BJ (cell line): ENCODE data around the gene WBP2. TPM values are rescaled to one million over a fixed set of nuclear protein-coding genes. Genes with fewer than 3 reads are reported as not detected.

ENCODE experiments used
- CTCF ChIA-PET: fragments of 350-600 bp; formaldehyde crosslinking; extraction: SDS; loops from one replicate; lab custom pipeline; 2021; ENCODE audit warnings: antibody characterized with exemption, inconsistent platforms; lab: Yijun Ruan, JAX
- POLR2A ChIA-PET: fragments of 300-600 bp; sonication (Branson Sonifier 250); formaldehyde crosslinking; extraction: SDS; loops from one replicate; lab custom pipeline; 2021; ENCODE audit warnings: antibody characterized with exemption; lab: Charles Lee
- DNase-seq: peaks from one replicate; pipeline ENCODE4 v3.0.0-alpha.2; 2011; ENCODE audit warnings: low read depth
- H3K27me3 ChIP-seq: 2 replicates; pipeline ENCODE4 v1.6.0; 2011; ENCODE audit warnings: low read length; ENCODE audit not compliant: control insufficient read depth, insufficient read depth
- H3K36me3 ChIP-seq: 2 replicates; pipeline ENCODE4 v1.5.1; 2011; ENCODE audit warnings: low read length; ENCODE audit not compliant: control insufficient read depth, insufficient read depth
- H3K4me3 ChIP-seq: 2 replicates; pipeline ENCODE4 v1.5.1; 2011; ENCODE audit warnings: low read depth, mild to moderate bottlenecking, control low read depth, low read length
- polyA plus RNA-seq: library from polyadenylated mRNA; depleted of rRNA; stranded (reverse); fragments of >200 nt; gene quantifications from 2 replicates; pipeline ENCODE4 v1.2.3, GENCODE V29; 2011
- TF ChIP-seq, protein P1 (sequence below): IDR thresholded peaks from 2 replicates; pipeline ENCODE4 v1.5.1; 2011; ENCODE audit warnings: low read depth, mild to moderate bottlenecking, control low read depth, inconsistent platforms, low read length, moderate library complexity; ENCODE audit not compliant: insufficient read depth

Gene WBP2
- polyA plus RNA-seq, 1 experiment = 37.0 TPM

DNA sequence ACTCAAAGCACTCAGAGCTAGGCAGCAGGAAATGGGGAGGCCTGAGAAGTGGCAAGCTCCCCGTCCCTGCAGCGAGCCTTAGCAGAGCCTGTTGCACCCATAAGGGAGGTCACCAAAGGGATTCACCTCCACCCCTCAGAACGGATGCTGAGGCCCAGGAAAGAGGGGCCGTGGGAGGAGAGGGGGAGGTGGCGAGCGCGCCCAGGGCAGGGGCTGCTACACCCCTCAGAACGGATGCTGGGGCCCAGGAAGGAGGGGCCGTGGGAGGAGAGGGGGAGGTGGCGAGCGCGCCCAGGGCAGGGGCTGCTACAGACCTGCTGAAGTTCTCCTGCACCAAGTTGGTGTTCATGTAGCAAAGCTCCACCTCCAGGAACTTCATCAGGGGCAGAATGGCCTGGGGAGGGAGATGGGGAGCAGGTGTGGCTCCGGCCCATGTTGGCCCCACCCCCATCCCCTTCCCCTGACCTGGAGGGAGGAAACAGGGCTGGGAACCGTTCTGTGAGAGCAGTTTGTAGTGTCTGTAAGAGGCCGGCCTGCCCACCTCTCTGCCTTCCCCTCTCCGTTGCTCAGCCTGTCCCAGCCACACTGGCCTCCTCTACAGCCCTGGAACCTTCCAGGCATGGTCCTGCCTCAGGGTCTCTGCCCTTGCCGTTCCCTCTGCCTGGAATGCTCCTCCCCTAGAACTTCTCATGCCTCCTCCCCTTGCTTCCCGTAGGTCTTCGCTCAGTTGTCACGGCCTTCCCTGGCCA, 22.3 kb downstream of the WBP2 start:
- TF ChIP-seq, protein P1, sequence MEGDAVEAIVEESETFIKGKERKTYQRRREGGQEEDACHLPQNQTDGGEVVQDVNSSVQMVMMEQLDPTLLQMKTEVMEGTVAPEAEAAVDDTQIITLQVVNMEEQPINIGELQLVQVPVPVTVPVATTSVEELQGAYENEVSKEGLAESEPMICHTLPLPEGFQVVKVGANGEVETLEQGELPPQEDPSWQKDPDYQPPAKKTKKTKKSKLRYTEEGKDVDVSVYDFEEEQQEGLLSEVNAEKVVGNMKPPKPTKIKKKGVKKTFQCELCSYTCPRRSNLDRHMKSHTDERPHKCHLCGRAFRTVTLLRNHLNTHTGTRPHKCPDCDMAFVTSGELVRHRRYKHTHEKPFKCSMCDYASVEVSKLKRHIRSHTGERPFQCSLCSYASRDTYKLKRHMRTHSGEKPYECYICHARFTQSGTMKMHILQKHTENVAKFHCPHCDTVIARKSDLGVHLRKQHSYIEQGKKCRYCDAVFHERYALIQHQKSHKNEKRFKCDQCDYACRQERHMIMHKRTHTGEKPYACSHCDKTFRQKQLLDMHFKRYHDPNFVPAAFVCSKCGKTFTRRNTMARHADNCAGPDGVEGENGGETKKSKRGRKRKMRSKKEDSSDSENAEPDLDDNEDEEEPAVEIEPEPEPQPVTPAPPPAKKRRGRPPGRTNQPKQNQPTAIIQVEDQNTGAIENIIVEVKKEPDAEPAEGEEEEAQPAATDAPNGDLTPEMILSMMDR = no peak
- DNase-seq = no peak
- no peaks in the 10 kb centered on the region for H3K36me3 ChIP-seq
- ChIA-PET CTCF (interaction anchor here (0.7 to 1.5 kb wide), 4 partner anchors 27 to 79 kb away, joined by 3 to 7 read pairs (median 4); partner anchors contain the start of gene GALK1), POLR2A (no interaction called here)
- no peaks in the 10 kb centered on the region for H3K27me3 ChIP-seq
- H3K4me3 ChIP-seq = no peak overlapping the region

DNA sequence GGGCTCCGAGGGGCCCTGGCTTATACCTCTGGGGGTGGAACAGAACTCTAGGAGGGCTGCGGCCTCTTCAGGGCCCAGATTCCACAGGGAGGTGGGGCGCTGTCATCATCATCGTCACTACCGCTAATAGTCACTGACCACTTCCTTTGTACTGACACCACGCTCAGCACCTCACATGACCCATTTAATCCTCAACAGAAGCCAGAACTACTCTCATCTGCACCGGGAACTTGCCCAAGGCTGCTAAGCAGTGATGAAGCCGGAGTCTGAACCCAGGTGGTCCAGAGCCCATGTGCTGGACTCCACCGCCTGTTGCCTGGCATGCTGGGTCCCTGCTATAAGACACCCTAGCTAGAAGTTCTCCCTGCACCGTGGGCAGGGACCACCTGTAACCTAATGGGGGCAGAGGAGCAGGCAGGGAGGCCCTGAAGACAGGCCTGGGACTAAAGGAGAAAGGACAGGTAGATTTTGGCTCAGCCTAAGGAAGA, 22.9 kb downstream of the WBP2 start:
- TF ChIP-seq, protein P1 = no peak
- POLR2A ChIA-PET = no interaction called here
- no peaks in the 10 kb centered on the region for H3K27me3 ChIP-seq
- H3K36me3 ChIP-seq = no peaks in the 10 kb centered on the region
- H3K4me3 ChIP-seq = no peak overlapping the region
- no peak for DNase-seq
- CTCF ChIA-PET = interaction anchor here (0.8 to 1.5 kb wide), 2 partner anchors 67 to 79 kb away, joined by 4 to 7 read pairs; partner anchors contain the start of gene GALK1

DNA sequence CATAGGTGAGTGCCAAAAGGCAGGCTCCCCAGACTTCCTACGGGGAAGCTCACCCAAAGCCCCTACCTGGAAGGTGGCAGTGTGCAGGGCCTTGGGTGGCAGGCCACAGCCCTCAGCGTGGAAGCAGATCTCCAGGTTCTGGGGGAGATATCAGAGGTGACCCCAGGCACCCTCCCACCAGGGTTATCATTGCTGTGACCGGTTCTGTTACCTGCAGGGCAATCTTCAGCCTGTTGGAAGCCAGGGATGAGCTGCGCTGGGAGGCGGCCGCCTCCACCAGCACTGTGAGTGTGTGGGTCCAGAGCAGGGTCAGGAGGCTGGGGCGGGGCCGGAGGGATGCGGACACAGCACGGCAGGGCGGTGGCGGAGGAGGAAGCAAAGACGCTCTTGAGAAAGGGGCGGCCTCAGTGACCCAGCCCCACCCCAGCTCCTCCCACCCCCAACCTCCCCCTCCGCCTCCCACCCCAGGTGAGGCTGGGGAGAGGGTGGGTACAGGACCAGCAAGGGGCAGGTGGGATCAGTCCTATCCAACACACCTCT, 24.0 kb downstream of the WBP2 start:
- no peak for DNase-seq
- TF ChIP-seq, protein P1 = no peak
- H3K27me3 ChIP-seq = no peaks in the 10 kb centered on the region
- H3K4me3 ChIP-seq = no peak overlapping the region
- CTCF ChIA-PET = interaction anchor here (1.0 to 6.8 kb wide), 8 partner anchors 10 to 77 kb away, joined by 4 to 56 read pairs (median 9); partner anchors contain the start of gene GALK1
- no peaks in the 10 kb centered on the region; the same call in 1 of the 2 replicates for H3K36me3 ChIP-seq
- POLR2A ChIA-PET = no interaction called here

DNA sequence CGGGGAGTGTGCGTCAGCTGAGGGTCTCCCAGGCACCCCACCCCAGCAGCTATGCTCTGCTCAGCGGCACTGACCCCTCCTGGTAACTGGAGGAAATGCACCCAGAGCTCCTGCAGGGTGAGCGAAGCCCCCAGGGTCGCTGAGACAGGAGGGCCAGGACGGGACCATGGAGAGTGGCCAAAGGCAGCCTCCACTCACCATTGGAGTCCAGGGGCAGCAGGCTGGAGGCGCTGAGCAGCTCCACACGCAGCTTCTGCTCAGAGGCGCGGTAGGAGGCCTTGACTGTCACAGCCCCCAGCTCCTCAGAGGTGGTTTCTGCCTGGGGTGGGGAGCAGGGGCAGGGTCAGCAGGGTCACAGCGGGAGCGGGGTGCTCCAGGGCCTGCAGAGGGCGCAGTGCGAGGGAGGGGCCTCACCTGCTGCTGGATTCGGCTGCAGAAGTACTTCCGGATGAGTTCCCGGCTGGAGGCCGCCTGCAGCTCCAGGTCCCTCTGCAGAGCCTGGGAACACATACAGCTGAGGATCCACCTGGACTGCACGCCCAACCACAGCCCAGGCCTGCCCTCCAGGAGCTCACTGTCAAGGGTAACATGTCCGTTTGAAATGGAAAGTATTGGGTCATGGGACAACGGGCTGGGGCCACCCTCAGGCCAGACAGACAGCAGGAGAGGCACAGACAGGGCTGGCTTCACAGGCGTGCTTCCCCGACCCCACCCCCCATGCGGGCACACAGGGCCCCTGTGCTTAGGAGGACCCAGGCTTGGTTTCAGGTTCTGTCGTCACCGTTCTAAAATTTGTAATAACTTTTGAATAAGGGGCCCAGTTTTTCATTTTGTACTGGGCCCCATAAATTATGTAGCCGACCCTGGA, 24.7 kb downstream of the WBP2 start:
- no peak for DNase-seq
- TF ChIP-seq, protein P1 = peak; percentile 57
- Histone ChIP-seq H3K4me3 (no peak overlapping the region), H3K36me3 (no peaks in the 10 kb centered on the region; the same call in 1 of the 2 replicates), H3K27me3 (no peaks in the 10 kb centered on the region)
- CTCF ChIA-PET = interaction anchor here (0.7 to 6.8 kb wide), 11 partner anchors 9 to 76 kb away, joined by 3 to 56 read pairs (median 4); partner anchors contain the start of gene GALK1
- POLR2A ChIA-PET = no interaction called here
